H1 (cell line): ENCODE data around the gene APOC4. TPM values are rescaled to one million over a fixed set of nuclear protein-coding genes. Genes with fewer than 3 reads are reported as not detected.

Experiments
- CTCF ChIA-PET: fragments of 300-600 bp; sonication (Branson Sonifier 250); formaldehyde crosslinking; loops from one replicate; lab custom pipeline; 2021; ENCODE audit not compliant: partially characterized antibody; lab: Charles Lee
- POLR2A ChIA-PET: fragments of 300-600 bp; sonication (Branson Sonifier 250); formaldehyde crosslinking; loops from one replicate; lab custom pipeline; 2021; ENCODE audit warnings: inconsistent platforms; ENCODE audit not compliant: partially characterized antibody; lab: Charles Lee
- DNase-seq, 2 experiments: peaks; one replicate each; pipeline versions ENCODE4 v3.0.0 to v3.0.0-alpha.2; 2010 to 2022; ENCODE audit warnings: low spot score in 2 of 2, low read depth in 1 of 2, mixed read lengths in 1 of 2
- FAIRE-seq: peaks from 2 replicates; lab custom pipeline; 2011; peaks lifted over from hg19 to GRCh38; lab: Jason Lieb, UNC
- H2AFZ ChIP-seq: 2 replicates; pipeline ENCODE4 v1.8.1; 2012; ENCODE audit warnings: low read length, inconsistent platforms
- H2AK5ac ChIP-seq: 2 replicates; pipeline ENCODE4 v1.6.1; 2013; ENCODE audit warnings: low read depth, low read length
- H2BK120ac ChIP-seq: replicated peaks from 2 replicates; pipeline ENCODE3; 2013; ENCODE audit warnings: low read depth, low read length, inconsistent platforms
- H2BK12ac ChIP-seq: 2 replicates; pipeline ENCODE4 v1.6.1; 2013; ENCODE audit warnings: low read depth, low read length
- H2BK15ac ChIP-seq: 2 replicates; pipeline ENCODE4 v1.6.1; 2013; ENCODE audit warnings: low read length
- H2BK20ac ChIP-seq: 2 replicates; pipeline ENCODE4 v1.6.1; 2013; ENCODE audit warnings: low read length
- H2BK5ac ChIP-seq: 2 replicates; pipeline ENCODE4 v1.6.1; 2013; ENCODE audit warnings: low read depth, low read length
- H3K14ac ChIP-seq: 2 replicates; pipeline ENCODE4 v1.6.1; 2013; ENCODE audit warnings: inconsistent platforms; ENCODE audit not compliant: insufficient read length
- H3K18ac ChIP-seq: 2 replicates; pipeline ENCODE4 v1.6.1; 2013; ENCODE audit warnings: low read length; ENCODE audit errors: extremely low read depth
- H3K23ac ChIP-seq: 2 replicates; pipeline ENCODE4 v1.6.1; 2013; ENCODE audit warnings: inconsistent platforms; ENCODE audit not compliant: insufficient read length
- H3K23me2 ChIP-seq: 2 replicates; pipeline ENCODE4 v1.6.1; 2013; ENCODE audit warnings: low read depth, low read length
- H3K27ac ChIP-seq: 2 replicates; pipeline ENCODE4 v1.6.1; 2011; ENCODE audit warnings: low read depth, low read length, inconsistent platforms
- H3K27me3 ChIP-seq, 4 experiments: replicated peaks in 1 of 4; 1 replicate in 1 of 4; 2 replicates in 3 of 4; pipeline versions ENCODE4 v1.6.1 to v1.8.1; 2011 to 2013; ENCODE audit warnings: low read length in 3 of 4, mild to moderate bottlenecking in 3 of 4, inconsistent platforms in 2 of 4, mixed read lengths in 2 of 4, moderate library complexity in 1 of 4; ENCODE audit not compliant: control insufficient read depth in 3 of 4, insufficient read depth in 3 of 4; ENCODE audit errors: extremely low read depth in 1 of 4
- H3K36me3 ChIP-seq, 4 experiments: 2 replicates each; pipeline versions ENCODE4 v1.6.1 to v1.8.1; 2011 to 2013; ENCODE audit warnings: mild to moderate bottlenecking in 4 of 4, low read length in 3 of 4, moderate library complexity in 2 of 4, control low read depth in 1 of 4, inconsistent platforms in 1 of 4; ENCODE audit not compliant: insufficient read depth in 4 of 4, control insufficient read depth in 2 of 4
- H3K4ac ChIP-seq: replicated peaks from 2 replicates; pipeline ENCODE3; 2013; ENCODE audit warnings: low read length, low read depth, mixed read lengths, inconsistent platforms; ENCODE audit not compliant: insufficient read length
- H3K4me1 ChIP-seq, 4 experiments: replicated peaks in 1 of 4; 1 replicate in 1 of 4; 2 replicates in 3 of 4; pipeline versions ENCODE4 v1.6.1 to v1.8.1; 2011 to 2013; ENCODE audit warnings: low read length in 3 of 4, inconsistent platforms in 2 of 4, mixed read lengths in 1 of 4; ENCODE audit not compliant: insufficient read depth in 4 of 4, control insufficient read depth in 3 of 4
- H3K4me2 ChIP-seq, 2 experiments: 2 replicates each; pipeline versions ENCODE4 v1.6.1 to v1.8.1; 2011 to 2013; ENCODE audit warnings: low read depth in 2 of 2, low read length in 2 of 2, control low read depth in 1 of 2, inconsistent platforms in 1 of 2, mild to moderate bottlenecking in 1 of 2; ENCODE audit not compliant: insufficient read depth in 1 of 2
- H3K4me3 ChIP-seq, 4 experiments: fragments of 200-600, 300-600 bp in 1 of 4; sonication (generic), shearing (Covaris generic), sonication (Bioruptor Twin) in 1 of 4; 2 replicates each; pipeline versions ENCODE4 v1.5.1 to v1.8.1; 2011 to 2016; ENCODE audit warnings: low read length in 4 of 4, low read depth in 3 of 4, control low read depth in 2 of 4, inconsistent platforms in 2 of 4, mild to moderate bottlenecking in 2 of 4, mixed read lengths in 1 of 4, moderate library complexity in 1 of 4; ENCODE audit not compliant: insufficient read depth in 2 of 4; ENCODE audit errors: extremely low read depth in 1 of 4
- H3K56ac ChIP-seq: replicated peaks from 2 replicates; pipeline ENCODE3; 2013; ENCODE audit warnings: low read depth, mild to moderate bottlenecking, mixed read lengths, low read length, inconsistent platforms; ENCODE audit not compliant: insufficient read length
- H3K79me1 ChIP-seq: 2 replicates; pipeline ENCODE4 v1.6.1; 2013; ENCODE audit warnings: low read depth, low read length, control low read depth
- H3K79me2 ChIP-seq, 2 experiments: 2 replicates each; pipeline versions ENCODE4 v1.6.1 to v1.8.1; 2012 to 2013; ENCODE audit warnings: low read length in 2 of 2, mild to moderate bottlenecking in 2 of 2, inconsistent platforms in 1 of 2; ENCODE audit not compliant: insufficient read depth in 2 of 2, control insufficient read depth in 1 of 2
- H3K9ac ChIP-seq, 4 experiments: replicated peaks in 1 of 4; 1 replicate in 1 of 4; 2 replicates in 3 of 4; pipeline versions ENCODE4 v1.6.1 to v1.8.1; 2011 to 2013; ENCODE audit warnings: low read depth in 3 of 4, low read length in 3 of 4, control low read depth in 2 of 4, mild to moderate bottlenecking in 2 of 4, moderate library complexity in 2 of 4, inconsistent platforms in 1 of 4; ENCODE audit errors: extremely low read depth in 1 of 4
- H3K9me3 ChIP-seq, 2 experiments: 2 replicates each; pipeline versions ENCODE4 v1.6.1 to v1.8.1; 2012 to 2013; ENCODE audit warnings: mild to moderate bottlenecking in 2 of 2, moderate library complexity in 2 of 2, control low read depth in 1 of 2, inconsistent platforms in 1 of 2, low read depth in 1 of 2, low read length in 1 of 2, mixed read lengths in 1 of 2; ENCODE audit not compliant: insufficient read depth in 2 of 2
- H4K20me1 ChIP-seq, 2 experiments: replicated peaks in 1 of 2; 2 replicates each; pipeline versions ENCODE3 to v1.8.1; 2011 to 2013; ENCODE audit warnings: inconsistent platforms in 2 of 2, low read length in 2 of 2, mild to moderate bottlenecking in 1 of 2; ENCODE audit not compliant: insufficient read depth in 2 of 2, control insufficient read depth in 1 of 2
- H4K5ac ChIP-seq: 2 replicates; pipeline ENCODE4 v1.6.1; 2013; ENCODE audit warnings: low read length, low read depth, mixed read lengths, inconsistent platforms; ENCODE audit not compliant: insufficient read length
- H4K8ac ChIP-seq: 2 replicates; pipeline ENCODE4 v1.8.0; 2013; ENCODE audit warnings: mild to moderate bottlenecking, moderate library complexity, low read length, inconsistent platforms; ENCODE audit not compliant: insufficient read depth; ENCODE audit errors: extremely low read depth
- H4K91ac ChIP-seq: replicated peaks from 2 replicates; pipeline ENCODE3; 2013; ENCODE audit warnings: low read length, mixed read lengths, inconsistent platforms; ENCODE audit not compliant: insufficient read length
- CBX8 ChIP-seq: fragments of 300-800, 300-1000 bp; sonication (generic); IDR thresholded peaks from 2 replicates; pipeline ENCODE4 v1.7.1; 2016; ENCODE audit warnings: low read depth, low read length, borderline replicate concordance
- CEBPB ChIP-seq: IDR thresholded peaks from 2 replicates; pipeline ENCODE4 v1.6.1; 2012; ENCODE audit warnings: low read depth, low read length
- CHD1 ChIP-seq: IDR thresholded peaks from 2 replicates; pipeline ENCODE4 v1.6.1; 2012; ENCODE audit warnings: low read depth, low read length, improper control_type of control experiment
- EGR1 ChIP-seq: IDR thresholded peaks from 2 replicates; pipeline ENCODE4 v1.6.1; 2011; ENCODE audit warnings: low read depth, low read length, borderline replicate concordance
- JUN ChIP-seq: IDR thresholded peaks from 2 replicates; pipeline ENCODE4 v1.6.1; 2011; ENCODE audit warnings: low read depth, mild to moderate bottlenecking, improper control_type of control experiment, low read length
- POLR2AphosphoS5 ChIP-seq: IDR thresholded peaks from 2 replicates; pipeline ENCODE4 v1.6.1; 2011; ENCODE audit warnings: low read depth, low read length
- POU5F1 ChIP-seq: IDR thresholded peaks from 2 replicates; pipeline ENCODE4 v1.6.1; 2011; ENCODE audit warnings: low read depth, mild to moderate bottlenecking, low read length, moderate library complexity
- SRF ChIP-seq: IDR thresholded peaks from 2 replicates; pipeline ENCODE4 v1.6.1; 2011; ENCODE audit warnings: mild to moderate bottlenecking, low read depth, low read length, moderate library complexity
- TAF1 ChIP-seq: IDR thresholded peaks from 2 replicates; pipeline ENCODE4 v1.6.1; 2011; ENCODE audit warnings: mild to moderate bottlenecking, low read depth, low read length
- WGBS, 2 experiments: shearing (Covaris generic) in 1 of 2; methylation state at CpG; one replicate each; pipeline versions ENCODE4 v1.1.6 to v1.1.7; 2013 to 2015; ENCODE audit warnings: low lambda C conversion rate in 2 of 2, mixed read lengths in 2 of 2, inconsistent platforms in 1 of 2, low coverage in 1 of 2, missing lambda C conversion rate in 1 of 2; ENCODE audit not compliant: insufficient replicate concordance in 2 of 2, insufficient coverage in 1 of 2, insufficient read length in 1 of 2; ENCODE audit errors: extremely low coverage in 1 of 2, missing lambda C conversion rate in 1 of 2; 5-methylcytosine and 5-hydroxymethylcytosine counted together
- polyA plus RNA-seq, 7 experiments: library from polyadenylated mRNA; depleted of rRNA in 3 of 7; stranded (reverse) in 5 of 7; unstranded in 2 of 7; fragments of >200 nt in 5 of 7; fragments of 200-250 nt in 2 of 7; gene quantifications; 1 replicate in 5 of 7; 2 replicates in 1 of 7; 4 replicates in 1 of 7; pipeline versions ENCODE4 v1.2.1 to v1.2.3, GENCODE V29; 2011 to 2013; ENCODE audit warnings: missing spikeins in 2 of 7, mixed read lengths in 2 of 7
- total RNA-seq: library from RNA; stranded (reverse); fragmentation: NEBNext Ultra II Directional; extraction: Animal tissue kit (Norgen Biotek cat#: 25700); gene quantifications from 2 replicates; pipeline ENCODE4 v1.2.1, GENCODE V29; 2021

APOC4 gene
- total and polyA plus RNA-seq, 2 of the 8 experiments (the other 6 are each of a cell fraction or from before 2014, with no cell fraction given): not detected

DNA sequence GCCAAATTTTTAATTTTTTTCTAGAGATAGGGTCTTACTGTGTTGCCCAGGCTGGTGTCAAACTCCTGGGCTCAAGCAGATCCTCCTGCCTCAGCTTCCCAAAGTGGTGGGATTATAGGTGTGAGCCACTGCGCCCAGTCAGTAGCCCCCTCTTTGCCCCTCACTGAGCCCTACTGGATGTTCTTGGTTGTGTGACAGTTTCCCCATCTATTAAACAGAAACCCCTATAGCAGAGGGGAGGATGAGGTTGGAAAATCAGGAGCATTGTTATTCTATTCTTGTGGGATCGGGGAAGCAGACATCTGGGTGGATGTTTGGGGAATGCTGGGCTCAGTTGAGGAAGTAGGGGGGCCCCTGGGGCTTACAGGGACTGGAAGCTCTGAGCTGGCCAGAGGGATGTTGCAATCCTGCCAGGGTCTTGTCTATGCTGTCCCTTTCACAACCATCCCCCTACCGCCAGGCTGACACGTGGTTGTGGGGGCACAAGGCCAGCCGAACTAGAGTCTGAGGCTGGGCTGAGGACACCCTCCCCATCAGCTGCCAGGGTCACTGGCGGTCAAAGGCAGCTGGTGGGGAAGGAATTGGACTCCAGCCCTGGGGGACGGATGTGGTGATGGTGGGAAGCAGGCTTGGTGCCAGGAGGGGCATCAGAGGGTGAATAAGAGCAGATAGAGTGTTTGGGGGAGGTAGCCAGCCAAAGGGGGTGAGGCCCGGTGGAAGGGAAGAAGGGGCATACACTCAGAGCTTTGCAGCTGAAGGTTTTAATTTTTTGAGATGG, 16.7 kb upstream of the APOC4 start:
- Histone ChIP-seq H3K23me2 (no peaks in the 10 kb centered on the region), H3K4me2 (no peak overlapping the region), H3K9me3 (peaks cover 0 to 4% of the 10 kb centered on the region in 2 experiments; a peak in 1 of 4 replicates), H2BK20ac (0 out of 2 replicates have a peak overlapping the region, but pooled peaks have one; percentile 5), H3K4me1 (peaks cover 0 to 5% (median 0%) of the 10 kb centered on the region in 4 experiments; a peak in 2 of 7 replicates), H3K27me3 (peaks cover 0 to 1% (median 0%) of the 10 kb centered on the region in 4 experiments; a peak in 1 of 7 replicates), H2BK12ac (no peak overlapping the region), H2AFZ (no peak overlapping the region), H3K36me3 (no peaks in the 10 kb centered on the region), H3K4ac (no peak overlapping the region), H3K79me2 (no peaks in the 10 kb centered on the region), H3K27ac (no peak overlapping the region), H3K9ac (no peak overlapping the region), H4K5ac (no peak overlapping the region), H3K79me1 (no peaks in the 10 kb centered on the region), H4K20me1 (no peaks in the 10 kb centered on the region), H3K18ac (no peak overlapping the region), H2BK120ac (no peak overlapping the region), H4K91ac (no peak overlapping the region), H3K56ac (no peak overlapping the region), H3K14ac (no peak overlapping the region), H2BK15ac (no peak overlapping the region)
- POLR2A ChIA-PET: interaction anchor here (0.9 to 2.9 kb wide), 6 partner anchors 11 to 35 kb away, joined by 3 to 15 read pairs (median 6); partner anchors contain the start of genes APOC1 and APOE
- WGBS, 2 experiments: 82% methylated on average over 8 of the region's 8 CpGs; no CpG with 5 or more reads in 1 of the 2 experiments
- no peak for DNase-seq
- TF ChIP-seq JUN: no peak
- TF ChIP-seq TAF1: no peak
- TF ChIP-seq SRF: no peak
- TF ChIP-seq EGR1: no peak
- TF ChIP-seq CEBPB: peak; percentile 51; the same call in 1 of the 2 replicates
- TF ChIP-seq CBX8: no peak
- no peak for TF ChIP-seq CHD1
- TF ChIP-seq POLR2AphosphoS5: no peak
- no peak for TF ChIP-seq POU5F1
- TF ChIP-seq, all 59 proteins: peak for 1
- H3K23ac ChIP-seq: no peak overlapping the region
- H2BK5ac ChIP-seq: no peak overlapping the region
- FAIRE-seq: no peak
- CTCF ChIA-PET: interaction anchor here (0.6 to 1.7 kb wide), 6 partner anchors 16 to 208 kb away, joined by 3 to 6 read pairs (median 4); no protein-coding TSS in a partner anchor
- H3K4me3 ChIP-seq: no peak overlapping the region
- no peak overlapping the region for H4K8ac ChIP-seq
- no peak overlapping the region for H2AK5ac ChIP-seq
